OCI-M1 (cell line): ENCODE data around the gene MAP3K14.
A peak's percentile ranks its signal among the peaks of the same experiment; 100 is the strongest.
"Not testable (repeated sequence)": the region's sequence is repeated elsewhere in the genome, so short reads cannot be mapped to it uniquely, and the experiment has no call there.

Source experiments
- DNase-seq: peaks from one replicate; lab custom pipeline; 2025; lab: John Stamatoyannopoulos, UW

The MAP3K14 gene

GRCh38 chr17:45315648-45316433 lies 979 bp downstream of the MAP3K14 start:
- DNase-seq = peak; percentile 26

DNA sequence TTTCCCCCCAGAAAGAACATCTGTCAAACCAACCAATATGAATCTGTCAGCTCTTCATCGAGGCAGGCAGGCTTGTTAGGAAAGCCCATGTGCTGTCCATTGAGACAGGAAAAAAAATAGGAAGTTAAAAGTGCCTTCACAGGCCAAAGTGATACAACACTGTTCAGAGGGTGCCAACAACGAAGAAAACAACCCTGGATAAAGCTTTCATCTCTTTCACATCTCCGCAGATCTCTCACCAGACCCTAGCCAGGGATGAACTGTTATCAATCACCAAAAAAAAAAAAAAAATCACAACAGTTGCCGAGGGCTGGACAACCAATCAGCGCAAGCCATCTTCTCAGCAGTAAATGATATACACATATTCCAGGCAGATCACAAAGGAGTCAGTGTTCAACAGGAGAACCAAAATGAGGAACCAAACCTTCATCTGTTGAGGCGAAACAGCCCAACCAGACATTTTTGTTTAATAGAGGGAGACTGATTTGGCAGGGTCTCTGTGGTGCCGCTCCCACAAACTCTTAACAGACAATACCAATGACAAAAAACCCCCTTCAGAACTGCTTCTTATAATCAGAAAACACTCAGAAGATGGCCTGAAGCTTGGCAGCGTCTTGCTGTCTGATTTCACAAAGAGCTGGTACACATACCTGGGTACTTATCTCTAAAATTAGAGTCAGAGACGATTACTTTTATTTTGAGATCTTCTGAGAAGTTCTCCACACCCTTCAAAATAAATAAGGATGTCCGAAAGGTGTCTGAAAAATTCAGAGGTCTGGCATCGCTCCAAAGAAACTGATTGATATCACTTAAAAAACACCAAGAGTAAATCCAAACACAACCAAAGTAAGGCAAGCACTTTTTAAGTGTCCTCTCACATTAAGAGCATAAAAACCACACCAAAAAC lies 1.8 kb downstream of the MAP3K14 start:
- peak; percentile 58 for DNase-seq

DNA sequence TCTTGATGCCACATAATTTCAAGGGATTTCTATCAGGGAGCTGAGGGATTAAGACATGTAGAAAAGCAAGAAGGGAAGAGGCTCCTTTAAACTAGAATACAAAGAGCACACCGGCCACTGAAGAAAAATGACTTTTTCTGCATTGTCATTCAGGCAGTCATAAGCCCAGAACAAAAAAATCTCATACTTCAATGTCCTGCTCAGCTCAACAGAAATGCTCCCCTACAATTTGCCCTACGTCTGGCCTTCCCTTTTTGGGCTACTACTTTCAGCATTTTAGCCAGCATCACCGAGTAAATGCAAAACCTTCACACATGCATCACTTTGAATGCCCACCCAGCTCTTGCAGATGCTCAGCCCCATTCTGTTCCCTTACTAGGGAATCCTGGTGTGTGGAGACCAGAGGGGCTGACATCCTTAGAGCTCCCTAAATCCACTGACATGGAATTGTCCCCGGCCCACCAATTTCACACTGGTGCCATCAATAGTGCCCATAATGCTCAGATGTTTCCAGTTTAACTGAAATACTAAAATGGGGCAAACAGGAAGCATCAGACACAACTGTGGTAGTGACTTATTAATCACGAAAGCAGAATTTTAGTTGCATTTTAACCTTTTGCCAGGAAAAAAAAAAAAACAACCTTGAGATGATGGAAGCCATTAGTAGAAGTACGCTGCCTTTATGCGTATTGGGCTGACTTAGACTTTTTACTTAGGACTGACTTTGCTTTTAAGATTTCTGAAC lies 2.7 kb downstream of the MAP3K14 start:
- peak; percentile 11 for DNase-seq

GRCh38 chr17:45313421-45313771 lies 3.4 kb downstream of the MAP3K14 start:
- DNase-seq = no peak

- no peak for DNase-seq
These were observed 4.1 kb downstream of the MAP3K14 start for GRCh38 chr17:45312477-45313420.

DNA sequence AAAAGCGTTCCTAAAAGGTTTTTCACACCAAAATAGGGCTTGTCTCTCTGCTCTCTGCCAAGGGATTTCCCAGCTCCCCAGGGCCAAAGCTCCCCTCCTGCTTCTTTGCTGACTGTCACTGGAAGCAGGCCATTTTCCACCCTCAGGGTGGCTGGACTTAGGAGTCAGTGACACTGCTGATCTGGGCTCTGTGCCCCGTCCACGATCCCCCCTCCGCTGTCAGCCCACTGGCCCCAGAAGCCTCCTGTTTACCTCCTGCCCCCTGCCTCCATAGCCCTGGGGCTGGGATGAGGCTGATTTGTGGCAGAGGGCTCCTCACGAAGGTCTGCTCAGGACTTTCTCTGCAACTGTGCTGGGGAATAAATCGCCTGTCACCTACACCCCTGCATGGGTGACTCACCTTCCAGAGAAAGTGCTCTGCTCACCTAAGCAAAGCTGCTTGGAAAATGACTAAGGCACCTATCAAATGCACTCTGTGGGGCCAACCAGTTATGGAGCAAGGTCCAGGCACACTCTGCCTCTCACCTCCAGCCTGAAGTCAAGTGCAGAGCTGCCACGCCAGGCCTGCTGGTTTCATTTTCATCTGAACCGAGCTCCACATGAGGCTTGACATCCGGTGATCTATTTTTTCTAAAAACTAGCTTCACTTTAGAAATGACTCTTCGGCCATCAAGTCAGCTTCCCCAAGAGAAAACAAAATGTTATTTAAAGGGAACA lies 4.9 kb downstream of the MAP3K14 start:
- DNase-seq = peak; percentile 43

- DNase-seq = no peak
These were observed 5.4 kb downstream of the MAP3K14 start for GRCh38 chr17:45311401-45311759.

- peak; percentile 82 for DNase-seq
These were observed 6.2 kb downstream of the MAP3K14 start for GRCh38 chr17:45310380-45311324.

- no peak for DNase-seq
These were observed 7.4 kb downstream of the MAP3K14 start for GRCh38 chr17:45309400-45309799.

DNA sequence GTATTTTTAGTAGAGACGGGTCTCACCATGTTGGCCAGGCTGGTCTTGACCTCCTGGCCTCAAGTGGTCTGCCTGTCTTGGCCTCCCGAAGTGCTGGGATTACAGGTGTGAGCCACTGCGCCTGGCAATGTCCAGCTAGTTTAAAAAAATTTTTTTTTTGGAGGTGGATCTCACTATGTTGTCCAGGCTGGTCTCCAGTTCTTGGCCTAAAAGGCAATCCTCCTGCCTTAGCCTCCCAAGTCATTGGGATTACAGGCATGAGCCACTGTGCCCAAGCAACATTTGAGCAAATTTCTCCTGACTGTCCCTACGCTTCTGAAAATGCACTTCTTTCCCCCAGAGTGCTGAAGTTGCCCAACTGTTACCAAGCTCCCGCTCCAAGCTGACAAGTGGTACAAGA lies 8.0 kb downstream of the MAP3K14 start:
- DNase-seq = no peak

DNA sequence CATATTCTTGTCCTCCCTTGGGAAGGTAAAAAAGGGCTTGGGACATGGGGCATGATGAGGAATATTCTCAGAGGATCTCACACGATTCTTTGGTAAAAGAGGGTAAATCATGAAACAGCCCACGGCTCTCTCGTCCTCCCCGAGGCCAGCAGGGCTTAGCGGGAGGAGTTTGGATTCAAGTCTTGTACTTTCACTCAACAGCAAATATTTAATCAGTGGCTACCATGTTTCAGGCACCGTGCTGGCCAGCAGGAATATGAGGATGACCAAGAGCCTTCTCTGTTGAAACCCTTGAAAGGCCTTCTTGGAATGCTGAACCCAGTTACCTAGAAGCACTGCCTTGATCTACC lies 8.8 kb downstream of the MAP3K14 start:
- DNase-seq = no peak

DNA sequence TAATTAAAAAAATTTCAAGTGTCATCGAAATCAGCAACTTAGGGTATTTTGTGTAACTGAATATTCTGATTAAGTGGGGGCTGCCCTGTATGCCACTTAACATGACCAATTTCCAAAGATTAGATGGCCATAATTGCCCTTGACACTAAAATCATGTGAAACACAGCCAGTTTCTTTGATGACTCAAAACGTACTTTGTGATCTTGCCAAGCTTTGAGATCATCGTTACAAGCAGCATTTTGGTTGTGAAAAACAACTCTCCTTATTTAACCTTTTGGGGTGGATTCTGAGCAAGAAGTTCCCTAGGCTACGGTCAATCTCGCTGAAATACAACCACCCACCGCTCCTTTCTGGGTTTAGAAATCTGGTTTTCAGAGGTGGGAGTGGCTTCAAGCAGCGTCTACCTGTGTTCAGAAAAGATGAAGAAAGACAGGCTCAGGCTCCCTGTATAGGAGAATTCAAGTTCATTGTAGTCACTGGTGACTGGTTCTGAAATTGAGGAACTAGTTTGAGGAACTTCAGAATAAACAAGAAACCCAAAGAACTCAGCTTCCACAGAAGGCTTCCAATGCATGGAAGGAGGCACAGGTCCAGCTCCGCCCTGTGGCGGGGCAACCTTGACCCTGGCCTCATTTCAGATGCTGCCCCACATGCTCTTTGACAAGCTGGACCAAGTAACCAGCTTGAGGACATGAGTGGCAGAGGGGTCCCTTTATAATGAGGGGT lies 9.4 kb downstream of the MAP3K14 start:
- peak; percentile 85 for DNase-seq

DNA sequence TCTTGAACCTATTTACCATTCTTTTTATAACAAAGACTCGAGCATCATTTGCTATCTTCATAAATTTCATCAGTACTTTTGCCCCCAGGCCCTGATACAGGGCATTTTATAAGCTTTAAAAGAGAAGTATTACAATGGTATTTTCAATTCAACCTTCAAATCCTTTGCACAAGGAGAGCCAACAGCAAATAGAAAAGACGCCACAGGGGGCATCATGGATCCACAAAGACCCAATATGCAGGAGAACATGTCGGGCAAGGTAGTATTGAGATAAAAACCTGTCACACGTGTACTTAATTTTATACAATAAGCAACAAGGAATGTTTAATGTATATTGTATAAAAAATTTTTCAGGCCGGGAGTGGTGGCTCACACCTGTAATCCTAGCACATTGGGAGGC lies 10.2 kb downstream of the MAP3K14 start:
- DNase-seq = no peak

GRCh38 chr17:45306094-45306493 lies 10.7 kb downstream of the MAP3K14 start:
- no peak for DNase-seq

DNA sequence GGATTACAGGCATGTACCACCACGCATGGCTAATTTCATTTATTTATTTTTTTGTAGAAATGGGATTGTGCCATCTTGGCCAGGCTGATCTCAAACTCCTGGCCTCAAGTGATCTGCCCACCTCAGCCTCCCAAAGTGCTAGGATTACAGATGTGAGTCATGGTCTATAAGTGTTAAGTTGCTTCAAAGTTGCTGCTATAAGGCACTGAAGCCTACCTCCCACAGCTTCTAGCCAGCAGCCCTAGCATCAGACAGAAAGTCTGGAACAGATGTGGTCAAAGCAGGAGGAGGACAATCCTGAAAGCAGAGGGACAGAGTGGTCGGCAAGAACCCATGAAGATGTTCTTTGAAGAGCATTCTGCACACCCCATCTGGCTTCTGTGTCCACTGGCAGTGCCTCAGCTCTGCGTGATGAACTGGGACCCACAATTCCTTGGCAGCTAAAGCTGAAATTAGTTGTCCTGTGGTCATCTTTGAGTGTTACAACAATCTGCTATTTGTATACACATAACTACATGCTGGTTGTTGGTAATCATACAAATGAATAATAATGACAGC lies 11.2 kb downstream of the MAP3K14 start:
- DNase-seq = no peak

DNA sequence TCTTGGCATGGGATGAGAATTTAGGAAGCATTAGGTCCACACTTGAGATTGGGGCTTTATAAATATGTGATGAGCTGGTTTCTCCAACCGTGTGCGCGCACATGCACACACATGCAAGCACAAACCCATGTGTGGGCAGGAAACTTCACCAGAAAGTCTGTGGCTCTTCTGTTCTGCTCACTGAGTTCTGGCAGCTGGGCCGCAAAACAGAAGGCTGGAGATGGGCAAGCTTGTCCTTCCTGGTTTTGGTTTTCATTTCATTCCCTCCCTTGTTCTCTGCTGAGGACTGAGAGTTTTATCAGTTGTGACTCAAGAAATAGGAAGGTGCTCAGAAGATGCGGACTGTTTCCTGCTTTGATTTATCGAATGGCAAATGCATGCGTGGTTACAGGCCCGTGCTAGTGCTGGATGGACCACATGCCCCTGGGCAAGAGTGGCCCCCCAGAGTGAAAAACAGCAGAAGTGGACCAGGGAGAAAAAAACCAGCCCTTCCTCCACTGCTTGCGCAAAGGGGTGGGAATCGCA lies 14.1 kb downstream of the MAP3K14 start:
- no peak for DNase-seq

- not testable (repeated sequence) for DNase-seq
These were observed 14.6 kb downstream of the MAP3K14 start for GRCh38 chr17:45302220-45302619.

GRCh38 chr17:45301674-45302073 lies 15.1 kb downstream of the MAP3K14 start:
- DNase-seq = no peak
